GM21786 (cell line): ENCODE data around the gene RAB40C.
A peak's percentile ranks its signal among the peaks of the same experiment; 100 is the strongest.

Experiments used
- ATAC-seq: cut with Tn5 transposase; IDR thresholded peaks from one replicate; pipeline ENCODE4 v1.9.1; 2021; ENCODE audit not compliant: unreplicated experiment

Gene RAB40C

GRCh38 chr16:574021-574760, 15.7 kb upstream of the RAB40C start:
- ATAC-seq, result no peak

- no peak for ATAC-seq
Measured at GRCh38 chr16:575354-576196, 14.3 kb upstream of the RAB40C start.

- ATAC-seq, result no peak
Measured at GRCh38 chr16:576197-576822, 13.6 kb upstream of the RAB40C start.

GRCh38 chr16:576823-577201, 13.1 kb upstream of the RAB40C start:
- no peak for ATAC-seq

- no peak for ATAC-seq
Measured at GRCh38 chr16:577796-578195, 12.1 kb upstream of the RAB40C start.

GRCh38 chr16:578232-578869, 11.5 kb upstream of the RAB40C start:
- ATAC-seq, result no peak

- no peak for ATAC-seq
Measured at GRCh38 chr16:578870-579405, 10.9 kb upstream of the RAB40C start.

GRCh38 chr16:580141-580945, 9.5 kb upstream of the RAB40C start:
- ATAC-seq, result no peak

GRCh38 chr16:580946-581498, 8.8 kb upstream of the RAB40C start:
- ATAC-seq, result no peak

- no peak for ATAC-seq
Measured at GRCh38 chr16:582218-582613, 7.7 kb upstream of the RAB40C start.

GRCh38 chr16:582614-583331, 7.1 kb upstream of the RAB40C start:
- ATAC-seq, result no peak

GRCh38 chr16:583470-583814, 6.4 kb upstream of the RAB40C start:
- no peak for ATAC-seq

GRCh38 chr16:583815-584591, 5.9 kb upstream of the RAB40C start:
- ATAC-seq, result no peak

GRCh38 chr16:585351-585750, 4.5 kb upstream of the RAB40C start:
- no peak for ATAC-seq

GRCh38 chr16:586047-586644, 3.7 kb upstream of the RAB40C start:
- ATAC-seq, result no peak

GRCh38 chr16:586645-587590, 2.9 kb upstream of the RAB40C start:
- no peak for ATAC-seq

GRCh38 chr16:588639-588888, 1.3 kb upstream of the RAB40C start:
- peak; percentile 10 for ATAC-seq
